GM19397 (cell line): Measurements from ENCODE around the gene CDH4.
"Not testable (repeated sequence)": the region's sequence is repeated elsewhere in the genome, so short reads cannot be mapped to it uniquely, and the experiment has no call there.

Source experiments
- ATAC-seq: cut with Tn5 transposase; IDR thresholded peaks from one replicate; pipeline ENCODE4 v1.9.1; 2021; ENCODE audit warnings: mild to moderate bottlenecking, moderate library complexity; ENCODE audit not compliant: unreplicated experiment

CDH4 gene

GRCh38 chr20:61956396-61957342 lies 704.6 kb downstream of the CDH4 start:
- no peak for ATAC-seq

DNA sequence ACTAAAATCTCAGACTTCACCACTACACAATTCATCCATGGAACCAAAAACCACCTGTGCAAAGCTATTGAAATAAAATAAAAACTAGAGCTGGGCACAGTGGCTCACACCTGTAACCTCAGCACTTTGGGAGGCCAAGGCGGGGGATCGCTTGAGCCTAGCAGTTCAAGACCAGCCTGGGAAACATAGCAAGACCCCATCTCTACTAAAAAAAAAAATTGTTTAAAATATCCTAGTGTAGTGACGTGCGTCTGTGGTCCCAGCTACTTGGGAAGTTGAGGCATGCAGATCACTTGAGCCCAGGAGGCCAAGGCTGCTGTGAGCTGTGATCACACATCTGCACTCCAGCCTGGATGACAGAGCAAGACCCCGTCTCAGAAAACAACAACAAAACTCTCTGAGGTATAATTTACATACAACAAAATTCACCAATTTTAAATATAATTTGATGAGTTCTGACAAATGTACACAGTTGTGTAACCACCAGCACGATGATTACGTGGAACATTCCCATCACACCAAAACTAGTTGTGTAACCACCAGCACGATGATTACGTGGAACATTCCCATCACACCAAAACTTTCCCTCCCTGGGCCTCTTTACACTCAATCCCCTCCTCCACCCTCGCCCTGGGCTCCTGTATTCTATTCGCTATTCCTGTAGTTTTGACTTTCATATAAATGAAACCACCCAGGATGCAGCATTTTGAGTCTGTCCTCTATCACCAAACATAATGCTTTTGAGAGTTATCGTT lies 706.1 kb downstream of the CDH4 start:
- ATAC-seq: no peak

GRCh38 chr20:61958773-61959700 lies 707.0 kb downstream of the CDH4 start:
- ATAC-seq: no peak

- ATAC-seq: no peak
Observed at GRCh38 chr20:61960836-61961235, 708.8 kb downstream of the CDH4 start.

DNA sequence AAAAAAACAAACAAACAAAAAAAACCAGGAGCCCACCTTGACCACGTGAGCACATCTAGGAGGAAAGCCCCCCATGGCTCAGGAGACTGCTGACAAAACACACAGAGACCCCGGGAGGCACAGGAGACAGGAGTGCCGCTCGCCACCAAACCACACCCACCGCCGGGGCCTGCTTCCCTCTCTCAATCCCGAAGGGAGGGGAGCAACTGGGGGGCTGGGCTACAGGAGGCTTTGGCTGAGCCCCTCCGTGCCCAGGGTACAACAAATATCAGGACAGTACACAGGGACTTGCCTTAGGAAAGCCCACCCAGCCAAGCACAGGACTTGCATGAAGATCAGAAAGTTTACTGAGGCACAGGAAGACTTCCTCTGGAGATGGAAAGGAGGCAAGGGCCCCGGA lies 711.1 kb downstream of the CDH4 start:
- no peak for ATAC-seq

DNA sequence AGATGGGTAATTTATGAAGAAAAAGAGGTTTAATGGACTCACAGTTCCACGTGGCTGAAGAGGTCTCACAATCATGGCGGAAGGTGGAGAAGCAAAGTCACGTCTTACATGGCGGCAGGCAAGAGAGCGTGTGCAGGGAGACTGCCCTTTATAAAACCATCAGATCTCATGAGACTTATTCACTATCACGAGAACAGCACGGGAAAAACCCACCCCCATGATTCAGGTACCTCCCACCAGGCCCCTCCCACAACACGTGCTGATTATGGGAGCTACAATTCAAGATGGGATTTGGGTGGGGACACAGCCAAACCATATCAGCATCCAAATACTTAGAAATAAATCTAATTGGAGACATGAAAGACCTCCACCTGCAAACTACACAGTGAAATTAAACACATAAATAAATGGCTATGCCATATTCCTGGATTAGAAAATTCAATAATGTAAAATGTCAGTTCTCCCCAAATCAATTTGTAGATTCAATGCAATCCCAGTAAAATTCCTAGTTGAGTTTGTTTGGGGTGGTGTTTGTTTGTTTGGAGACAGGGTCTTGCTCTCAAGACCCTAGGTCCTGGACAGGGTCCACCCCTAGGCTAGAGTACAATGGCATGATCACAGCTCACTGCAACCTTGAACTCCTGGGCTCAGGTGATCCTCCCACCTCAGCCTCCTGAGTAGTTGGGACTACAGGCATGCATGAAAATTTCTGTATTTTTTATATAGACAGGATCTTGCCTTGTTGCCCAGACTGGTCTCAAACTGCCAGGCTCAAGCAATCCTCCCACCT lies 712.0 kb downstream of the CDH4 start:
- no peak for ATAC-seq

- ATAC-seq: no peak
Observed at GRCh38 chr20:61964675-61965605, 712.9 kb downstream of the CDH4 start.

GRCh38 chr20:61965606-61966491 lies 713.8 kb downstream of the CDH4 start:
- ATAC-seq: no peak

- ATAC-seq: no peak
Observed at GRCh38 chr20:61966492-61967244, 714.6 kb downstream of the CDH4 start.

GRCh38 chr20:61967300-61967699 lies 715.2 kb downstream of the CDH4 start:
- no peak for ATAC-seq

DNA sequence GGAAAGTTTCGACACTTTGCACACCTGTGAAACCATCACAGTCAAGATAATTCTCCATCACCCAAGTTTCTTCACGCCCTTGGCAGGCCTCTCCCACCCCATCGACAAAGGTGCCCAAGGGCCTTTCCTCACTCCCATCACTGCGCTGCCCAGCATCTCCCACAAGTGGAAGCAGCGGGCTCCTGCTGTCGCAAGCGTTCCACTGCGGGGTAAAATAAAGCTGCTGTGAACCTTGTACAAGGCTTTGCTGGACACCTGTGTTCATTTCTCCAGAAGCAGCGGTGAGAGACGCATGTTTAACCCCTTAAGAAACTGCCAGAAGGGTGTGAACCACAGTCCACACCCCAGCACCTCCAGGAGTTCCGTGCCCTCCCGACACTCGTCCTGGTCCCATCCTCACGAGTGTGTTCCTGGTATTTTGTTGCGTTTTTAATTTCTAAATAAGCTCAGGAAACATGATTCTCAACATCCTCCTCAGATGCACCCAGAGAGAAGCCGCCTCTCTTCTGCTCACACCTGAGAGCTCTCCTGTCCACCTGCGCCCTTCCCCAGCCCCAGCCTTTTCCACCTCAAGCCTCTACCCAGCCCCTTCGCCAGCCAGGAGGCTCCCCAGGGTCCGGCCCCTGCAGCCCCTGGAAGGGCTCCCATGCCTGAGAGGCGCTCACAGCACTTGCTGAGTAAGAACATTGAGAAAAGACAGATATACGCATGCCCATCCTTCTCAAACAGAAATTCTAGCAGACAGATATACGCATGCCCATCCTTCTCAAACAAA lies 716.2 kb downstream of the CDH4 start:
- ATAC-seq: no peak

DNA sequence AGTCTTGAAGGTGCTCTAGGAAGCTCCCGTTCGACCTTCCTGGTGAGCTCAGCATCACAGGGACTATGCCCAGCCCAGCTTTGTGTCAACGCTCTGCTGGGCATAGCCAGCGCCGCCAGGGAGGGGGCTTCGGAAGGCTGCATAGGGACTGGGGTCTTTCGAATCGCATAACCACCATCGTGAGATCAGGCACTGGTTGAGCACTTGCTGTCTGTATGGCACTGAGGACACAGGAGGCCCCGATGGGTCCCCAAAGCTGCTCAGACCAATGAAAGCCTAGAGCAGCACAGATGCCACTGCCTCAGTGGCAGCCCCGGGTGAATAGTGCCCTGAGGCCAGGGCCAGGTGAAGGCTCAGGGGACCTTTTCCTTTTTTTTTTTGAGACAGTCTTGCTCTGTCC lies 716.9 kb downstream of the CDH4 start:
- ATAC-seq: no peak

DNA sequence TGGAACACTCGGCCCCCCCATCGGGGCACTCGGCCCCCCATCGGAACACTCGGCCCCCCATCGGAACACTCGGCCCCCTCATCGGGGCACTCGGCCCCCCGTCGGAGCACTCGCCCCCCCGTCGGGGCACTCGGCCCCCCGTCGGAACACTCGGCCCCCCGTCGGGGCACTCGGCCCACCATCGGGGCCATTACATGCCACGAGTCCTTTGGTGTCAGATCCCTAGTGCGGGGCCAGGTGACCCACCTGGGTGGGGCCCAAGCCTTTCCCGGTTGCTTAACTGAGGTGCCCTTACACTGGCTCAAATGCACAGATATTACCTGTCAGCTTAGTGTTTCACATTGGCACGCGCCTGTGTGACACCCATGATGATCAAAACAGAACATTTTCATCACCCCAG lies 717.7 kb downstream of the CDH4 start:
- no peak for ATAC-seq

DNA sequence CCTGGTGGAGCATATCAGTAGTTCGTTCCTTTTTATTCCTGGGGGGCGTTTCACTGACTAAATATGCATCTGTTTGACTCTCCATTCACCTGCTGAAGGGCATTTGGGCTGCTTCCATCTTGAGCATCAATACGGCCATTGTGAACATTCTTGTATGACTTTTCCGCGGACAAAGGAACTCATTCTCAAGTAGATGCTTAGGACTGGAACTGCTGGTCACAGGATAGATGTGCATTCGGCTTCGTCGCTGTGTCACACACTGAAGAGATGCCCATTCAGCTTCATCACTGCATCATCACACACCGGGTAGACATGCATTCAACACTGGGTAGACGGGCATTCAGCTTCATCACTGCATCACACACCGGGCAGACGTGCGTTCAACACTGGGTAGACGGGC lies 718.3 kb downstream of the CDH4 start:
- no peak for ATAC-seq

DNA sequence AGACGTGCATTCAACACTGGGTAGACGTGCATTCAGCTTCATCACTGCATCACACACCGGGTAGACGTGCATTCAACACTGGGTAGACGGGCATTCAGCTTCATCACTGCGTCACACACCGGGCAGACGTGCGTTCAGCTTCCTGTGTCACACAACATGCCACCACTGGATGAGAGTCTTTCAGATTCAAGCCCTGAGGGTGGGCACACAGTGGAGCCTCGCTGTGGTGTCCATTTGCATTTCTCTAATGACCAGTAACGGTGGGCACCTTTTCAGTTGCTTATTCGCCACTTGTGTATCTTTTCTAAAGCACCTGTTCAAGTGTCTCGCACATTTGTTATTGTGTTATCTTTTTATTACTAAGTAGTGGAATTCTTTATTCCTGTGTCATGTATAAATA lies 719.5 kb downstream of the CDH4 start:
- not testable (repeated sequence) for ATAC-seq

DNA sequence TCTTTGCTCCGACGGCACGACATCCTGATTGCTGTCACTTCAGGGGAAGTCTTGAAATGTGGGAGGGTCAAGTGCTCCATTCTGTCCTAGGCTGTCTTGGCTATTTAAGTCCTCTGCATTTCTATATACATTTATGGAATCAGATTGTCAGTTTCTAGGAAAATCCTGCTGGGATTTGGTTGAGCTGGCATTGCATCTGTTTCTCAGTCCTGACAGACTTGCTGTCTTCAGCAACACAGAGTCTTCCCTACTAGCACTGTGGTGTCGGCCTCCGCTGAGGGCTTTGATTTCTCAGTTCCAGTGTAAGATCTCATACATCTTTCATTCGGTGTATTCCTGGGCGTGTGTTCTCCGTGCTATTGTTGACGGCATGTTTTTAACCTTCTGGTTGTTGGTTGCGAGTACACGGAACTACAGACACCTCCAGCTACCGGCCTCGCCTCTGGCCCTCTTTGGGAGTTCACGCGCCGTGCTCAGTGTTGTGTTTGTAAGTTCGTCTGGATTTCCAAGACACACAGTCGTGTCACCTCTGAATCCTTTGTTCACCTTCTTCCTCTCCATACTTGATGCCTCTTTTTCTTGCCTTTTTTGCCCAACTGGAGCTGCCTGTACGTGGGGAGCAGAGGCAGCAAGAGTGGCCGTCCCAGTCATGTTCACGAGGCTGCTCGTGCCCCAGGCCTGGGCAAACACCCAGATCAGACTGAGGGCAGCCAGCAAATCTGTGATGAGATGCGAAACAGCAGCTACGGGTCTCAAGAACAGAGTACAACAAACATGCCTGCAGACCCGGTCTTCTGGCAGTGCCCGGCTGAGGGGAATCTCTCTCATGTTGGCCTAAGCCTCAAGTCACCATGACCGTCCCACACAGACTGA lies 720.8 kb downstream of the CDH4 start:
- ATAC-seq: no peak
